Motor neuron (in vitro differentiated cells): ENCODE measurements around the gene CCDC110. TPM values are rescaled to one million over a fixed set of nuclear protein-coding genes. Genes with fewer than 3 reads are reported as not detected.

Experiments used
- ATAC-seq, 8 experiments: fragments of 200-7000 bp; cut with Tn5 transposase; replicated peaks in 6 of 8; 2 replicates each; pipeline ENCODE4 v1.8.0; 2021; ENCODE audit warnings: mild to moderate bottlenecking in 8 of 8, moderate library complexity in 8 of 8
- H3K27ac ChIP-seq, 2 donors: fragments of 250-450 bp; sonication (Bioruptor Pico); 2 replicates each; pipeline ENCODE4 v1.9.0; 2021; ENCODE audit warnings: antibody characterized with exemption in 2 of 2, mild to moderate bottlenecking in 2 of 2, moderate library complexity in 1 of 2
- H3K4me1 ChIP-seq, 2 donors: fragments of 250-450 bp; sonication (Bioruptor Pico); replicated peaks in 1 of 2; 2 replicates each; pipeline ENCODE4 v1.6.1; 2021; ENCODE audit warnings: antibody characterized with exemption in 2 of 2, mild to moderate bottlenecking in 2 of 2, moderate library complexity in 1 of 2
- H3K4me3 ChIP-seq, 5 donors: fragments of 250-450 bp; sonication (Bioruptor Pico); 2 replicates each; pipeline ENCODE4 v1.9.0; 2021; ENCODE audit warnings: antibody characterized with exemption in 5 of 5, mild to moderate bottlenecking in 5 of 5, moderate library complexity in 4 of 5
- WGBS, 10 experiments: fragments of 450-650 bp; shearing (Covaris generic); methylation state at CpG; one replicate each; pipeline ENCODE4 v1.0.0; 2022; 5-methylcytosine and 5-hydroxymethylcytosine counted together
- in situ Hi-C, 9 experiments: fragments of 400-800 bp; cut with MboI; loops; one replicate each; pipeline ENCODE4 v1.15.0; 2021; ENCODE audit warnings: low sequenced_read_pairs in 9 of 9, low pct_unique_long_range_greater_than_20kb in 2 of 9; ENCODE audit not compliant: unreplicated experiment in 9 of 9
- total RNA-seq, 8 experiments: library from RNA; unstranded; fragments of 300-600 nt; gene quantifications; 2 replicates each; pipeline versions ENCODE4 v1.2.3 to v1.2.4, GENCODE V29; 2022

Gene CCDC110
- total RNA-seq, 8 experiments from 2014 or later = 0.42 to 7.6 (median 1.2) TPM

GRCh38 chr4:185504098-185505047 lies 32.8 kb upstream of the CCDC110 start:
- 36 to 100% (median 85%) methylated on average over 1 to 20 of the region's 21 CpGs for WGBS, 10 experiments
- Histone ChIP-seq H3K4me1 (no peaks in the 10 kb centered on the region), H3K27ac (peak overlapping the region in 1 of 2 donors; percentile 23), H3K4me3 (no peak overlapping the region)
- ATAC-seq = peak in 7 of 8 experiments; percentile 61 to 96 (median 90)
- in situ Hi-C loops = no loop called here

DNA sequence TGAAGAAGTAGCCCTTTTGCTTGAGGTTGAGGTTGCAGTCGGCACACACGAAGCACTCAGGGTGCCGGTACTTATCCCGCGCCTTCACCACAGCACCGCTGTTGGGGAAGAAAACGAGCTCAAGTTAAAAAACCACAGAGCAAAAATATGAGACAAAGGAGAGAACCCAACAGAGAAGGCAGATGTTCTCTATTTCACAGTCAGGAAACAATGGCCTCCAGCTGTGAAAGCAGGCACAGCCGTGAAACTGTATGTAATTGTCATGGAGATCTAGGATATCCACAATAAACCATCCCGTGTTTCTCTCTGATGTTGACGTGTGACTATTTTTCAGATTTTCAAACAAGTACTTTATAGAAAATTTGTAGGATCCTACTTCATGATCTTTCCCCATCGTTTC lies 30.9 kb upstream of the CCDC110 start:
- Histone ChIP-seq H3K4me1 (no peaks in the 10 kb centered on the region), H3K4me3 (no peak overlapping the region), H3K27ac (no peak overlapping the region)
- in situ Hi-C loops = no loop called here
- 0 to 100% (median 52%) methylated on average over 1 to 10 of the region's 11 CpGs; no CpG with 5 or more reads in 2 of the 10 experiments for WGBS, 10 experiments
- no peak for ATAC-seq

DNA sequence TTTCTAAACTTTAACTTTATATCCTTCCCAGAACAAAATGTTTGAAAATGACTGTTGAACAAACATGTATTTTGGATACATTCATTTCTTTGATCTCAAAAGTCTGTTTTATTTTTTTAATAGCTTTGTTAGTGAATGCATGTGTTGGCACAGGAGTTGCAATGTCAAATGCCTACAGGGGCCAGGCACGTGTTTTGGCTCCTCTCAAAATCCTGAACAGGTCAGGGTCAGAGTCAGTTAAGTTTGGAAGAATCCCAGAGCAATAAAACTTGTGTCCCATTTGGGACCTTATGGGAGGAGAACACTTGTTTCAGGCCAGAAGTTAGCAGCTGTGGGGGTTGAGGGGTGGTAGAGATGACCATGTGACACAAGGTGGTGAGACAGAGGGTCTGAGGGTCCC lies 29.0 kb upstream of the CCDC110 start:
- 22 to 100% (median 86%) methylated on average over 1 of the region's 1 CpG; no CpG with 5 or more reads in 7 of the 10 experiments for WGBS, 10 experiments
- in situ Hi-C loops = no loop called here
- H3K27ac ChIP-seq = no peak overlapping the region
- ATAC-seq = no peak
- no peaks in the 10 kb centered on the region for H3K4me1 ChIP-seq
- no peak overlapping the region for H3K4me3 ChIP-seq

- in situ Hi-C loops = no loop called here
- 60 to 100% (median 93%) methylated on average over 1 to 7 of the region's 9 CpGs; no CpG with 5 or more reads in 2 of the 10 experiments for WGBS, 10 experiments
- no peak overlapping the region for H3K27ac ChIP-seq
- ATAC-seq = no peak
- H3K4me3 ChIP-seq = no peak overlapping the region
- H3K4me1 ChIP-seq = no peaks in the 10 kb centered on the region
Observed at GRCh38 chr4:185500035-185500434, 28.5 kb upstream of the CCDC110 start.

GRCh38 chr4:185488650-185489049 lies 17.1 kb upstream of the CCDC110 start:
- no peak for ATAC-seq
- H3K4me1 ChIP-seq = no peaks in the 10 kb centered on the region
- in situ Hi-C loops = no loop called here
- H3K27ac ChIP-seq = no peak overlapping the region
- 0 to 100% (median 75%) methylated on average over 2 of the region's 2 CpGs; no CpG with 5 or more reads in 1 of the 10 experiments for WGBS, 10 experiments
- no peak overlapping the region for H3K4me3 ChIP-seq

DNA sequence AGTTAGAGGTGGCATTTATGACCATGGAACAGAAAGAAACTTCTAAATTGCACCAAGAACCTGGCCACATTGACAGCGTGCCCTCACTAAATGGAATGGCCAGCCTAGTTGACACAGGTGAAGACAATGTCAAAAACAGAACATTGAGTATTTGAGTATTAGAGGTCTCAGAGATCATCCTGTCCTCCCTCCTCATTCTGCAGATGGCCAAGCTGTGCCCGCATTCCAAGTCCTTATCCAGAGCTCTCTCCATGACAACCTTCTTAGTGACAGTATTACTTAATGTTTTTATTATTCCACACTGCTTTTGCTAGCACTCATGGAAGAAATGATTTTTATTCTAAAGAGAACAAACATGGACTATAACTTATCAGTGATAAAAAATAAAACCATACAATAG lies 9.9 kb upstream of the CCDC110 start:
- WGBS, 10 experiments = 20 to 100% (median 72%) methylated on average over 1 to 2 of the region's 2 CpGs; no CpG with 5 or more reads in 2 of the 10 experiments

GRCh38 chr4:185480016-185480732 lies 8.6 kb upstream of the CCDC110 start:
- 48 to 95% (median 76%) methylated on average over 1 to 9 of the region's 15 CpGs; no CpG with 5 or more reads in 1 of the 10 experiments for WGBS, 10 experiments
- Histone ChIP-seq H3K4me1 (peaks cover 0 to 7% of the 10 kb centered on the region in 2 donors), H3K27ac (no peak overlapping the region), H3K4me3 (no peak overlapping the region)
- in situ Hi-C loops = no loop called here
- ATAC-seq = no peak

More for the DNA sequence above, 9.9 kb upstream of the CCDC110 start:
- Histone ChIP-seq H3K4me3 (no peak overlapping the region), H3K4me1 (peaks cover 0 to 7% of the 10 kb centered on the region in 2 donors), H3K27ac (no peak overlapping the region)
- in situ Hi-C loops = no loop called here
- ATAC-seq = peak in 1 of 8 experiments; percentile 79

DNA sequence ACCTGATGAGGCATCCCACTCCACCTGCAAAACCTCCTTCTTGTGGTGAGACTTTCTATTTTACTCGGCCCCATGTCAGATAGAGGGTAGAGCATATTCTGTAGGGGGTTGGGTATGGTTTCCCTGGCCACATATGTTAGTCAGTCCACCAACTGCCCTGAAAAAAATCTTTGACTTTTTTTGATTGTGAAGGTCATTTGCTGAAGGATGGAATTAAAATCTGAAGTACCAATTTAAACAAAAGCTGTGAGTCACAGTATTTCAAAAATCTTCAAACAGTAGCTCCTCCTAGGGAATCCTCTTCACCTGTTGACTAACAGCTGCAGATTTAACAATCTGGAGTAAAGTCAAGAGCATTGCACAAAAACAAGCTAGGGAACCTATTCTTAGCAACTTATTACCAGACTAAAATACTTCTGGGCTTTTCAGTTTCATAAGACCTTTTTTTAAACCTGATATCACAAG lies 8.0 kb upstream of the CCDC110 start:
- no peak for ATAC-seq
- WGBS, 10 experiments = 0 to 100% (median 83%) methylated on average over 1 of the region's 1 CpG; no CpG with 5 or more reads in 6 of the 10 experiments
- H3K27ac ChIP-seq = no peak overlapping the region
- peaks cover 0 to 7% of the 10 kb centered on the region in 2 donors for H3K4me1 ChIP-seq
- in situ Hi-C loops = loop anchor here in 1 of 9 experiments (10.0 kb wide), 1 partner anchor 125 kb away; no protein-coding TSS in a partner anchor
- no peak overlapping the region for H3K4me3 ChIP-seq

DNA sequence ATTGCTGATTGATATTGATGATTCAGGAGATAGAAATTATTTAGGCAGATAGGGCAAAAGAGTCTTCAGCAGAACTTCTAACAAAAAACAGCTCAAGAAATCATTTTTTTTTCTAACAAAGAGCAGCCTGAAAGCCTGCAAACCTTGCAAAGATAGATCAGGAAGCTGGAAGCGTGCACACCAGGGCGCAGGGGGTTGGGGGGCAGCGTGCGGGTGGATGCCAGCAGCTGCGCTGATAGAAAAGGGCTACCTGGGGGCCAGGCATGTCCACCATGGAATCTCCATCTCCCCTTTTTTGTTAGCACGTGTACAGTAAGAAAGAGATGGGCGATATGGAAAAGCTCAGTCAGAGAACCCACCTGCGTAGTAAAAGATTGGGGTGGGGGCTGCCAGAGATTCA lies 1.7 kb upstream of the CCDC110 start:
- ATAC-seq = no peak
- Histone ChIP-seq H3K4me3 (no peak overlapping the region), H3K27ac (no peak overlapping the region), H3K4me1 (peaks cover 0 to 5% of the 10 kb centered on the region in 2 donors)
- WGBS, 10 experiments = 89 to 100% (median 97%) methylated on average over 1 to 7 of the region's 8 CpGs; no CpG with 5 or more reads in 5 of the 10 experiments
- in situ Hi-C loops = loop anchor here in 1 of 9 experiments (10.0 kb wide), 1 partner anchor 132 kb away; no protein-coding TSS in a partner anchor

DNA sequence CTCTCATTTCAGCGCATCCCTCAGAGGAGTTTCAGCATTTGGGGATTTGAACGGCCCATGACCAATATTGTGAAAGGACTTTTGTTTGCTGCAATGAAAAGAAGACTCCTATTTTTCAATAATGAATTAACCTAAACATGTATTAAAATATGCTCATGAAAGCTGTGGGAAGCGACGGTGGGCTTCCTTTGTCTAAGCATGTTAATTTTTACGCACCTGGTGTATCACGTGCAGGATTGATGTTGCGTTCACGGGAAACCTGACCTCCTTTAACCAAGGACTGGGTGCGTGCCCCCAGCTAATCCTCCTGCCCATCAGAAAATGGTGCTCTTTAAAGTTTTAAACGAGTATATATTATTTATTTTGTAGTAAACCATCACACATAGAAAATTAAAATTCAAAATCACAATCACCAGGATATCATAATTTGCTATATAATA lies 590 bp upstream of the CCDC110 start:
- in situ Hi-C loops = loop anchor here in 1 of 9 experiments (10.0 kb wide), 1 partner anchor 133 kb away; no protein-coding TSS in a partner anchor
- Histone ChIP-seq H3K27ac (no peak overlapping the region), H3K4me3 (peak overlapping the region; percentile 54 to 93 (median 76)), H3K4me1 (peaks cover 0 to 5% of the 10 kb centered on the region in 2 donors)
- WGBS, 10 experiments = 28 to 77% (median 58%) methylated on average over 2 to 10 of the region's 10 CpGs; no CpG with 5 or more reads in 1 of the 10 experiments
- no peak for ATAC-seq

- 0 to 25% (median 2%) methylated on average over 2 to 15 of the region's 41 CpGs; no CpG with 5 or more reads in 1 of the 10 experiments for WGBS, 10 experiments
Observed at GRCh38 chr4:185470501-185471195, 885 bp downstream of the CCDC110 start.

DNA sequence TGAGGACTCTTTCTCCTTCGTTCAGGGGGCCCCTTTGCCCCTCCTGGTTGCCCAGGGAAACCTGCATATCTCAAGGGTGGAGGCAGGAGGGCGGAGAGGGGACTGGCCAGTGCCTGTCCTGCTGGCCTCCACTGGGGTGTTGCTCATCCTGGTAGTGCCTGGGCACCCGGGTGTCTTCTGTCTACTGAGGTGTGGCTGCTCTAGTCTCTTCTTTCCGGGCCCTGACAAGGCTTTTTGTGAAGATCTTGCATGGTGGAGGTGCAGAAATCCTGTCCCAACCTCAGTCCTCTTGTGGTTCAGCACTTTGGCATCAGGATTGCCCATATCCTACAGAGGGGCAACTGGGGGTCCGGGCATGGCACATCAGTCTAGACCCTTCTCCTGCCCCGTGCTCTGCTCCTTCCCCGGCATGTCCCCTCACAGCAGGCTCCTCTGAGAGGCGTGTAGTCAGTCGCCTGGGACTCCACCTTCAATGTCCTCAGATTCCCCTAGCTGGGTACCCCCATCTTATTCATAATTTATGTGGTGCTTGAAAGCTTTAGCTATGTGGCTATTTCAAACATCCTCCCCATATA lies 1.9 kb downstream of the CCDC110 start:
- no peak for ATAC-seq
- Histone ChIP-seq H3K4me3 (no peak overlapping the region), H3K4me1 (peaks cover 0 to 5% of the 10 kb centered on the region in 2 donors), H3K27ac (no peak overlapping the region)
- WGBS, 10 experiments = 0 to 93% (median 38%) methylated on average over 1 to 3 of the region's 9 CpGs; no CpG with 5 or more reads in 6 of the 10 experiments
- in situ Hi-C loops = loop anchor here in 1 of 9 experiments (10.0 kb wide), 1 partner anchor 135 kb away; no protein-coding TSS in a partner anchor

More at GRCh38 chr4:185470501-185471195, 885 bp downstream of the CCDC110 start:
- Histone ChIP-seq H3K4me1 (peaks cover 0 to 5% of the 10 kb centered on the region in 2 donors), H3K4me3 (peak overlapping the region; percentile 36 to 59 (median 47)), H3K27ac (peak overlapping the region in 1 of 2 donors; percentile 64)
- peak; percentile 10 to 56 (median 38) for ATAC-seq
- in situ Hi-C loops = loop anchor here in 1 of 9 experiments (10.0 kb wide), 1 partner anchor 134 kb away; no protein-coding TSS in a partner anchor
